Brain pericyte (primary cell): Measurements from ENCODE around the gene APH1A.
"Not testable (repeated sequence)": the region's sequence is repeated elsewhere in the genome, so short reads cannot be mapped to it uniquely, and the experiment has no call there.

ENCODE experiments used
- DNase-seq: peaks from one replicate; pipeline ENCODE4 v3.0.0-alpha.2; 2012; ENCODE audit warnings: low read depth, low spot score

APH1A gene

GRCh38 chr1:150268340-150268704, 494 bp downstream of the APH1A start:
- no peak for DNase-seq

- no peak for DNase-seq
These were observed 920 bp downstream of the APH1A start for GRCh38 chr1:150267896-150268295.

- no peak for DNase-seq
These were observed 5.3 kb downstream of the APH1A start for GRCh38 chr1:150263549-150263948.

- DNase-seq: no peak
These were observed 6.2 kb downstream of the APH1A start for GRCh38 chr1:150262388-150263320.

- DNase-seq: no peak
These were observed 7.4 kb downstream of the APH1A start for GRCh38 chr1:150261367-150261766.

- no peak for DNase-seq
These were observed 8.8 kb downstream of the APH1A start for GRCh38 chr1:150259758-150260669.

- DNase-seq: no peak
These were observed 9.6 kb downstream of the APH1A start for GRCh38 chr1:150259217-150259616.

- DNase-seq: no peak
These were observed 10.9 kb downstream of the APH1A start, which contains the start of gene CA14 for GRCh38 chr1:150257624-150258585. Gene CA14 (plus strand): TSS chr1:150257774. CDS start chr1:150258129, 355 bp downstream.

GRCh38 chr1:150256554-150257341, 12.1 kb downstream of the APH1A start:
- DNase-seq: no peak

GRCh38 chr1:150256198-150256553, 12.6 kb downstream of the APH1A start:
- DNase-seq: no peak

GRCh38 chr1:150249936-150250335, 18.9 kb downstream of the APH1A start:
- DNase-seq: no peak

- no peak for DNase-seq
These were observed 25.8 kb downstream of the APH1A start for GRCh38 chr1:150243003-150243402.

- DNase-seq: no peak
These were observed 31.1 kb downstream of the APH1A start for GRCh38 chr1:150237746-150238145.

GRCh38 chr1:150237176-150237575, 31.6 kb downstream of the APH1A start:
- not testable (repeated sequence) for DNase-seq

GRCh38 chr1:150236614-150237100, 32.2 kb downstream of the APH1A start:
- DNase-seq: no peak

GRCh38 chr1:150235852-150236613, 32.8 kb downstream of the APH1A start, which contains the start of gene ANP32E:
Gene ANP32E (minus strand): TSS chr1:150236112. CDS start chr1:150235786, 326 bp downstream.
- peak; percentile 96 for DNase-seq

GRCh38 chr1:150235294-150235851, 33.4 kb downstream of the APH1A start:
- DNase-seq: no peak

- DNase-seq: no peak
These were observed 34.1 kb downstream of the APH1A start for GRCh38 chr1:150234566-150235293.

- no peak for DNase-seq
These were observed 34.6 kb downstream of the APH1A start for GRCh38 chr1:150234309-150234565.
